ENCODE measurements around the gene LNPEP. TPM values are rescaled to one million over a fixed set of nuclear protein-coding genes. Genes with fewer than 3 reads are reported as not detected.
"Not testable (repeated sequence)": the region's sequence is repeated elsewhere in the genome, so short reads cannot be mapped to it uniquely, and the experiment has no call there.

The LNPEP gene
- total RNA-seq, 1 experiment from 2014 or later: 39.3 TPM

DNA sequence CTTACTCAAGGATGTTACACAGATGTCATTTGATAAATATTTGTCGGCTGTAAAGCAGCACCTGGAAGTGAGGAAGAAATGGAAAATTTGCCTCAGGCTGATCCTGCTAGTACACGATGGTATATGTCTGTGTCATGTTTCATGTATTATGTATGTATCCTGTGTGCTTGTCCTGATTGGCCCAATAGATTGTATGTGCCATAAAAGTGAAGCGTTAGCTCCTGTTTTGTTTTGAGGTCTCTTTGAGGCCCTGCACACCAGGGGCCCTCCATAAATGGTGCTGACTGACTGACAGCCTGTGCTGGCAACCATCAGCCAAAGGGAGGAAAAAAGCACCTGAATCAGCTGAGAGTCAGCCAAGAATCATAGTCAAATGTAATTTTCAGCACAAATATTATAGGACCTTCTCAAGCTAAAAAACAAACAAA lies 11.8 kb upstream of the LNPEP start:
- in situ Hi-C loops (cut with HindIII; ENCODE audit: low pct_unique_long_range_greater_than_20kb, low sequenced_read_pairs): no loop called here
- DNase-seq (ENCODE audit: low read depth, low spot score): no peak

DNA sequence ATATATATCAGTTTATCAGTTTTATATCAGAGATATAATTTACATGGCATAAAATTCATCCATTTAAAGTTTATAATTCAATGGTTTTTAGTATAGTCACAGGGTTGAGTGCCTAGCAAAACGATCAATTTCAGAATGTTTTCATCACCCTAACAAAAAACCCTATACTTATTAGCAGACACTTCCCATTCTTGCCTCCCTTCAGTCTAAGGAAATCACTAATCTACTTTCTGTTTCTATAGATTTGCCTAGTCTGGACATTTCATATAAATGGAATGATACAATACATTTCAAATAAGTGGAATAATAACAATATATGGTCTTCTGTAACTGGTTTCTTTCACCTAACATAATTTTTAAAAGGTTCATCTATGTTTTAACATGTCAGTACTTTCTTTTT lies 9.6 kb upstream of the LNPEP start:
- no peak for DNase-seq (ENCODE audit: low read depth, low spot score)
- in situ Hi-C loops (cut with HindIII; ENCODE audit: low pct_unique_long_range_greater_than_20kb, low sequenced_read_pairs): no loop called here

DNA sequence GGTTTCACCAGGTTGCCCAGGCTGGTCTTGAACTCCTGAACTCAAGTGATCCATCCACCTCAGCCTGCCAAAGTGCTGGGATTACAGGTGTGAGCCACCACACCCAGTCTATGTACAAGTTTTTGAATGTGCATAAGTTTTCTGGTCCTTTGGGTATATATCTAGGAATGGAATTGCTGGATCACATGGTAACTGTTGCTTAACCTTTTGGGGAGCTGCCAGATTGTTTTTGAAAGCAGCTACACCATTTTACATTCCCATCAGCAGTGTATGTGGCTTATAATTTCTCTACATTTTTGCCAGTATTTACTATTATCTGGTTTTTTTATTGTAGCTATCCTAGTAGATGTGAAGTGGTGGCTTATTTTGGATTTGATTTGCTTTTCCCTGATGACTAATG lies 8.9 kb upstream of the LNPEP start:
- in situ Hi-C loops (cut with HindIII; ENCODE audit: low pct_unique_long_range_greater_than_20kb, low sequenced_read_pairs): no loop called here
- no peak for DNase-seq (ENCODE audit: low read depth, low spot score)

DNA sequence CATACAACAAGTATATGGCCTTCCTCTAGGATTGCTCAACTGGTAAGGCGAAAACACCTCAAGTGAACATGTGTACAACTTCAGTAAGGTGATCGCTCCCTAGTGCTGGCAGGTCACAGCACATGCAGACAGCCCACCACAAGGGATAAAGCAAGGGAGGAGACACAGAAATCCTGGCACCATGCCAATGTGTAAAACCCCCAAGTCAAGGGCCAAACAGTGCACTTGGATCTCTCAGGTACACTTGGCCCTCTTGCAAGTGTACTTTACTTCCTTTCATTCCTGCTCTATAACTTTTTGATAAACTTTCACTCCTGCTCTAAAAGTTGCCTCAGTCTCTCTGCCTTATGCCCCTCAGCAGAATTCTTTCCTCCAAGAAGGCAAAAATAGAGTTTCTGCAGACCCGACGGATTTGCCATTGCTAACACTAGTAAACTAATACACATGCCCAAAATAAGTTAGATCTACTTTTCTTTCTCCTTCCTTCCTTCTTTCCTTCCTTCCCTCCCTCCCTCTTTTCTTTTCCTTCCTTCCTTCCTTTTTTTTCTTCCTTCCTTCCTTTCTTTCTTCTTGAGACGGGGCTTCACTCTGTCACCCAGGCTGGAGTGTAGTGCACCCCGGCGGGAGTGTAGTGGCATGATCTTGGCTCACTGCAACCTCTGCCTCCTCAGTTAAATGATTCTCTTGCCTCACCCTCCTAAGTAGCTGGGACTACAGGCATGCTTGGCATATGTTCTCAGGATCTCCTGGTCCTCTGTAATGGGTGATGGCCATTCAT lies 6.8 kb upstream of the LNPEP start:
- no peak for DNase-seq (ENCODE audit: low read depth, low spot score)
- in situ Hi-C loops (cut with HindIII; ENCODE audit: low pct_unique_long_range_greater_than_20kb, low sequenced_read_pairs): no loop called here

DNA sequence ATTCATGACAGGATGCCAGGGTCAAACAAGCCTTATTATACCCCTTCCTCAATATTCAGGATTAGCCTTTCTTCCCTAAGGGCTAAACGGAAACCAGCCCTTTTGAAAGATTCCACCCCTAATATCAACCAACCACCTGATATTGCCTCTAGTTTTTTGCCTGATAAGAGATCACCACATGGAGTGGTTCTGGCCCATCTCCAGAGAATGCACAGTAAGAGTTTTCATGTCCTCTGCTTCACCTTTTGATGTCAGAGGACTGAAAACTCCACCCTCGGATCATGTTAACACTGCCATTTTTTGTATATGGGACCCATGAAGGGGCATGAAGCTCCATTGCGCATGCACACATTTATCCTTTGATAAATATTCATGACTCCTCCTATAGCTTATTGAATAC lies 5.8 kb upstream of the LNPEP start:
- no peak for DNase-seq (ENCODE audit: low read depth, low spot score)

DNA sequence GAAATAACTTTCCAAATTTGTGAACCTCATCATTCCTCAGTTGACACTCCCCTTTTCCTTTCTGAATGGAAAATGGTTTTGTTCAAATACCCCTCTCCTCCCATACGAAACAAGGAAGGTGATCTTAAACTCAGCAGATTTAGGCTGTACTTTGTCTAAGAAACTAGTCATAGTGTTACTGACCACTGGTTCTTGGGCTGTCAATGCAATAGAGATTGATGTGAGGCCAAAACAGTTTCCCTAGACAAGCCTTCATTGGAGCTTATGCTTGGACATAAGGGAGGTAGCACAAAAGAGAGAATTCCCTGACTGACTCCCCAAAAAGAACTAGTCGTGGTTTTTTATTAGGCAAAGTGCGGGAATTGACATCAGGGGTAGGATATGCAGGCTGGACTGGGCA lies 5.3 kb upstream of the LNPEP start:
- in situ Hi-C loops (cut with HindIII; ENCODE audit: low pct_unique_long_range_greater_than_20kb, low sequenced_read_pairs): no loop called here
- no peak for DNase-seq (ENCODE audit: low read depth, low spot score)

More for the DNA sequence above, 5.8 kb upstream of the LNPEP start:
- in situ Hi-C loops (cut with HindIII; ENCODE audit: low pct_unique_long_range_greater_than_20kb, low sequenced_read_pairs): no loop called here

DNA sequence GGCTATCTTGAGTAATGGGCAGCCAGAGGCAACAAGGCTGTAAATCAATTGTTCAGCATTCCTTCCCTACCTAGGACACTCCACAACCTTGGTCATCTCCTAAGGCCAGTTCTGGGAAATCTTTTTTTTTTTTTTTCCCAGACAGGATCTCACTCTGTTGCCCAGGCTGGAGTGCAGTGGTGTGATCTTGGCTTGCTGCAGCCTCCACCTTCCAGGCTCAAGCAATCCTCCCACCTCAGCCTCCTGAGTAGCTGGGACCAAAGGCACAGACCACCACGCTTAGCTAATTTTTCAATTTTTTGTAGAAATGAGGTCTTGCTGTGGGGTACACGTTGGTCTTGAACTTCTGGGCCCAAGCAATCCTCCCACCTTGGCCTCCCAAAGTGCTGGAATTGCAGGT lies 4.8 kb upstream of the LNPEP start:
- DNase-seq (ENCODE audit: low read depth, low spot score); in situ Hi-C loops (cut with HindIII; ENCODE audit: low pct_unique_long_range_greater_than_20kb, low sequenced_read_pairs): not testable (repeated sequence)

DNA sequence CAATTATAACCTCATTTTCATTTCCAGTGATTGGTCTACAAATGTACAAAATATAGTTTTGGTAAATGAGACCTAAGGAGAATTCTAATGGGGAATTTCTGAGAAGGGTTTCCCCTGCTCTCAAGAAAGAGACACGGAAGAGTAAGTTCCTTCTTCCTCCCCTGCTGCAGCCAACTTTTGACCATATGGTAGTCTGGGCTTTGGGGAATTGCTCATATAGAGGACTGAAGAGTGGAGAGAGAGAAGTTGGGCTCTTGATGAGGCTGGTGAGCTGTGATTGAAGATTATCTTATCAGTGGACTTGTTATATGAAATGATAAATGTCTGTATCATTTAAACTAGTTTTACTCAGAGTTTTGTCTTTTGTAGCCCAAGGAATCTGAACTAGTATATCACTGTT lies 4.3 kb upstream of the LNPEP start:
- no peak for DNase-seq (ENCODE audit: low read depth, low spot score)
- in situ Hi-C loops (cut with HindIII; ENCODE audit: low pct_unique_long_range_greater_than_20kb, low sequenced_read_pairs): no loop called here

DNA sequence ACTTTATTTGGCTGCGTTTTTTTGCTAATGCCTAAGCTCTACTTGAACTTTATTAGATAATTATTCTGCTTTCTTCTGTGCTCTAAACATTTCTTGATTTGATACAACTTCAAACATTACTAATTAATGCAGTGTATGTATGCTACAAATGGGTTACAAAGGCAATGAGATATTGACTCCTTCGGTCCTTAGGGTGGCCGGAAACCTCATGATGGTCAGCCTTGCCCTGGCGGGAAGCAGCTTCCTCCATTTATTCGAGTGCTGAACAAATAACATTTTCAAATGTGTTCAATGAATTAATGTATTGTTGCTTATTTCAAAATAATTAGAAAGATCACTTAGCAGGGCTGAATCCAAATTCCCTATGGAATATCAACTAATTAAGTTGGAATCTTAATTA lies 3.9 kb upstream of the LNPEP start:
- in situ Hi-C loops (cut with HindIII; ENCODE audit: low pct_unique_long_range_greater_than_20kb, low sequenced_read_pairs): no loop called here

DNA sequence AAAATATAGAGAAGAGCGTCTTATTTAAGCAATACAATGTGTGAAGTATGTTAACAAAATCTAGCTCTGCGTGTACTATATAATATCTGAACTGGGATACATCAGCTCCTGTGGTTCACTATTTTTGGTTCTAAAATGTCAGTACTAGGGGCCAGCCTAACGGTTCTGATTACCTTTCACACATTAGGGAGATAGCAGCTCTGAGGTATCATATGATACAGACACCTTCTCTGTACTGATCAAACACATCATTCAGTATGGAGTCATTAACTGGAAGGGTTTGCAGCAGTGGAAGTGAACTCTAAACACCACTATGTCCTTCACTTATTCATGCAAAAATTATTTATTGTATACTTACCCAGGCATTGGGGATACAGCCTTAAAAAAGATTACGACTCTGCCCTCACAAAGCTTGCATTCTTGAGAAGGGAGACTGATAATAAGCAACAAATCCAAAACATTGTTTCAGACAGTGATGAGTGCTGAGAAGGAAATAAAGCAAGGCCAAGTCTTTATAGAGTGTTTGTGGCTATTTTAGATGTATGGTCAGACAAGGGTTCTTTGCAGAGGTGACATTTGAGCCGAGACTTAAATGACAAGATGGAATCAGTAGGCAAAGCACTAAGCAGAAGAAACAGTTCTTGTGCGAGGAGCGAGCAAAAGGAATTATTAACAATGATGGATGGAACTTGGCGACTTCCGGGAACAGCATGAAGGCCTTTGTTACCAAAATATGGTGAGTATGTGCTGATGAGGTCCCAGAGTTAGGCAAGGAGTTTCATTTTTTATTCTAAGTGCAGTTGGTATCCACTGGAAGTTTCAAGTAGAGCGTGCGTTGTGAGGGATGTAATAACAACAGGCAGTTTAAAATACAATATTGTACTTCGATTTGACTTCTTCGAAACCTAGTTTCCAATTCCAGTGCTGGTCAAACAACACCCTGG lies 1.8 kb upstream of the LNPEP start:
- in situ Hi-C loops (cut with HindIII; ENCODE audit: low pct_unique_long_range_greater_than_20kb, low sequenced_read_pairs): no loop called here
- peak; percentile 39 for DNase-seq (ENCODE audit: low read depth, low spot score)

More for the DNA sequence above, 3.9 kb upstream of the LNPEP start:
- DNase-seq (ENCODE audit: low read depth, low spot score): no peak

DNA sequence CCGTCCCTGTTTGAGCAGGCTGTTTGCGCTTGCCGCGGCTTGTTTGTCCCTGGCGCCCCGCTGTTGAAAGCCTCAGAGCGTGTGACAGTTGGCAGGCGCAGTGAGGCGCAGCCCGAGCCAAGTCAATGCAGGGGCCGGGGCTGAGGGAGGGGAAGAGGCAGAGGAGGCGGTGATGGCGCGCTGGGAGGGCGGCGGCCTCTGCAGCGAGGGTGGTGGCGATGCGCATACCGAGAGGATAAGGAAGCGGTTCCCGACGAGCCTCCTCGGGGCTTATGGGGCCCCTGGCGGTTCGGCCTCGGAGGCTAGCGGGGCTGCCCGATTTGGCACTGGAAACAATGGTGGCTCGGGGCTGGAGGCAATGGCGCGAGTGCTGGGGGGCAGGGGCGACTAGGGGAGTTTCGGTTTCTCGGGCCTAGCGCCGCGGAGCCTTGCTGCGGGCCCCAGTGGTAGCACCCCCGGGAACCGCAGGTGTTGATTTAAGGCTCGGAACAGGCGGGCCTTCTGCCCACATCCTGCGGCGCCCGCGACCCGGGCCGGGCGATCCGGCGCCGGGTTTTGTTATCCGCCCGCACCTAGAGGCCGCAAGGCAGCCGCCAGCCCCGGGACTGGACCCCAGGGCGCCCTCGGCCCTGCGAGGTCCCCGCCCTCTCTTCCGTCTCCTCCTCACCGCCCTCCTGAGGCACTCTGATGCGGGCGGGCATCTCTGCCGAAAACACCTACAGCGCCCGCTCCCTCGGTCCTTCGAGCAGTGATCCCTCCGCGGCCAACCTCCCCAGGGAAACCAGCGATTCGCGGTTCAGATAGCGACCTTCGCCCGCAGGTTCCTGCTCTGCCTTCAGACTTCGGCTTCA lies 947 bp upstream of the LNPEP start:
- in situ Hi-C loops (cut with HindIII; ENCODE audit: low pct_unique_long_range_greater_than_20kb, low sequenced_read_pairs): no loop called here
- DNase-seq (ENCODE audit: low read depth, low spot score): peak; percentile 89

DNA sequence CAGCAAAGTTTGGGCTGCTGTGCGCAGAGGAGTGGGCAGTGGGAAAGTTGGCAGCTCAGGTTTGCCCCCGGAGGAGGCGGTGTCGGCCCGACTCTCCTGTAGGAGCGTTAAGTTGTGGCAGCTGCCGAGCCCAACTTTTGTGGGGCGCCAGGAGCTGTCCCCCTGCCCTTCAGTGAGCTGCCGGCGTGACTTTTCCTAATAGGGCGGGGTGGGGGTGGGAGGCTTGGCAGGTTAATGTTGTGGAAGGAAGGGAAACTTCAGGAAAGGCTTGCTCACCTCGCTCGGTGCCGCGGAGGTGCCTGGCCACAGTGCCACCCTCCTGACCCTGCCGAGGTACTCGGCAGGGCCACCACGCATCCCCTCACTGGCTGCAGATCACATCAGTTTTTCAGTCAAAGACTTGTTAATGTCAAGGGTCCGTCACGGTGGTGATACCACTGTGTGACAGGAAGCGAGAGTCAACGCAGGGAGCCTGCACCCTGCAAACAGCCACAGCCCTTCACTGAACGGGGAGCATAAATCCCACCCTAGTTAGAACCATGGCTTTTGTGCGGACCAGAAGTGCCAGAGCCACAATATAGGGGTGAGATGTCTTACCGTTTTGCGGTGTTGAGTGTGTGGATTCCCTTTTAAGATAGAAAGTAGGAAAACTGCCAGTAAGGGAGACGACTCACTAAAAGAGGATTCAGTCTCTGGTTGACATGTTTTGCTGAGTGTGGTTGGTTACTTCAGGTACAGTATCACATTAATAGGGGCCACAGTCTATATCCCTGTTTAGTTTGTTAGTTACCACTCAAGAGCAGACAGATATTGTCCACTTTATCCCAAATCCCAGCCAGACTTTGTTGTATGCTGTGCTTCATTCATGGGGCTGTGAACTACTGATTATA lies 796 bp downstream of the LNPEP start:
- DNase-seq (ENCODE audit: low read depth, low spot score): peak; percentile 41
- in situ Hi-C loops (cut with HindIII; ENCODE audit: low pct_unique_long_range_greater_than_20kb, low sequenced_read_pairs): no loop called here

DNA sequence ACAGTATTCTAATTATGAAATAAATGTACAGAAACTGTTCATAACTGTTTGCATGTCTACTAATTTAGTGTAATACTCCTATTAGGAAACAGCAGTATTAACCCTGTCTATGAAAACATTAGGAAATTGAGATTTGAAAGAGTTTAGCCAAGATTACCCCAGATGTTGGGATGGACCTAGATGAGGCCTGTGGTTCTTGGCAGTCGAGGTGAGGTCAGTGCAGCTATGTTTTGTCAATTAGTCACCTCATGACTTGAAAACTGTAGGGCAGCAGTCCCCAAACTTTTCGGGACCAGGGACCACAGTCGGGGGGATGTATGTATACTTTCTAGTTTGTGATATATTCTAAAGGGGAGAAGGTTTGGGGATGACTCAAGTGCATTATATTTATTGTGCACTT lies 4.7 kb downstream of the LNPEP start:
- no peak for DNase-seq (ENCODE audit: low read depth, low spot score)
- in situ Hi-C loops (cut with HindIII; ENCODE audit: low pct_unique_long_range_greater_than_20kb, low sequenced_read_pairs): no loop called here

DNA sequence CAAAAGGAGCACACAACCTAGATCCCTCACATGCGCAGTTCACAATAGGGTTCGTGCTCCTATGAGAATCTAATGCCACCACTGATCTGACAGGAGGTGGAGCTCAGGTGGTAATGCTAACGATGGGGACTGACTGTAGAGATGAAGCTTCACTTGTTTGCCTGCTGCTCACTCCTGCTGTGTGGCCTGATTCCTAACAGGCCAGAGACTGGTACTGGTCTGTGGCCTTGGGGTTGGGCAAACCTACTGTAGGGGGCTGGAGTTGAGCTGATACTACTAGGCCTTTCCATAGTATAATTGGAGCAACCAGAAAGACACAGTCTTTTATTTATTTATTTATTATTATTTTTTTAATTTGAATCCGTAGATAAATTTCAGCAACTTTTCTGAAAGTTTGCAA lies 5.3 kb downstream of the LNPEP start:
- in situ Hi-C loops (cut with HindIII; ENCODE audit: low pct_unique_long_range_greater_than_20kb, low sequenced_read_pairs): no loop called here
- DNase-seq (ENCODE audit: low read depth, low spot score): no peak

DNA sequence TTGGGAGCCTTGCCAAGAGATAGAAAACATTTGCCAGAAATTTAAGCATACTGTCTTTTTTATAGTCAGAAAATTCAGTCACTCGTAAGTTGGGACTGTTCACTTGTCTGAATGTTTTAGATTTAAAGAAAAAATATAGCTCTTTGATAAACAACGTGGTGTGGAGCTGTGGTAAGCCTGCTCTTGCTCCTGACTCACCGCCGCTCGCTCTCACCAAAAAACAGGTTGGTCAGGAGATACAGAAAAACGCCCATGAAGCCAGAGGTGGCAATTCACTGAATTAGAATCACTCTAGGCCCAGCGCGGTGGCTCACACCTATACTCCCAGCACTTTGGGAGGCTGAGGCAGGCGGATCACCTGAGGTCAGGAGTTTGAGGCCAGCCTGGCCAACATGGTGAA lies 6.2 kb downstream of the LNPEP start:
- in situ Hi-C loops (cut with HindIII; ENCODE audit: low pct_unique_long_range_greater_than_20kb, low sequenced_read_pairs): no loop called here
- no peak for DNase-seq (ENCODE audit: low read depth, low spot score)

DNA sequence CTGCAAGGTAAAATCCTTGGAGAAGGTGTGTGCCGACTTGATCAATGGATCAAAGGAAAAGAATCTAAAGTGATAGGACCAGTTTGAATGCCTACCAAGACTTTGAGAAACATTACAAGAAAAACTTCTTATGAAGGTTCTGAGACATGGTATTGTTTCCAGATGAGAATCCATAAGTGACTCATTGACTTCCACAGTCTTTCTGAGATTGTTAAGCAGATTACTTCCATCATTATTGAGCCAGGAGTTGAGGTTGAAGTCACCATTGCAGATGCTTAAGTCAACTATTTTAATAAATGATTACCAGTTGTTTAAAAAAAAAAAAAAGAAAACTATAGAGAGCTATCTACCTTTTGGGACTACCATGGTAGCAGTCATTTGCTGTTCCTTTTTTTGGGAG lies 7.0 kb downstream of the LNPEP start:
- DNase-seq (ENCODE audit: low read depth, low spot score): no peak
- in situ Hi-C loops (cut with HindIII; ENCODE audit: low pct_unique_long_range_greater_than_20kb, low sequenced_read_pairs): no loop called here

DNA sequence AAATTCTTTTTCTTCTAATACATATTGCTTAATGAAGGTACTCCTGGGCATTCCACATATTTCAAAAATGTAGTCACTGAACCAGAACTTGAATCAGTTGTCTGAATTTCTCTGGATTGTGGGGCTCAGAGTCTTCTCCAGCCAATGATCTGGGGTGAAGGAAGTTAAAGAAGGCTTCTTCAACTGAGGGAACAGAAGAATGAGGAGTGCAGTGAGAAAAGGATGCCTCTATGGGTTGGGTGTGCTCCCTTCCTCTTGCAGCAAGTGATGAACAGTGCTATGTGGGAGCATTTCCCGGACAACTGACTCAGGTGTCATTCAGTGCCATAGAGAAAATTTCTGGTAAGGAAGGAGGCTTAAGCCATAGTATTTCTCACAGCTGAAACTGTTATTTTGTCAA lies 7.9 kb downstream of the LNPEP start:
- in situ Hi-C loops (cut with HindIII; ENCODE audit: low pct_unique_long_range_greater_than_20kb, low sequenced_read_pairs): no loop called here
- no peak for DNase-seq (ENCODE audit: low read depth, low spot score)

All from SK-MEL-5 (cell line).